Panc1 (cell line): ENCODE measurements around the gene TNIK.

ENCODE experiments used
- CTCF ChIP-seq: fragments of 450-650 bp; IDR thresholded peaks from 2 replicates; pipeline ENCODE4 v1.5.1; 2017; ENCODE audit warnings: mild to moderate bottlenecking
- POLR2AphosphoS5 ChIP-seq: IDR thresholded peaks from 2 replicates; pipeline ENCODE4 v1.6.1; 2012; ENCODE audit warnings: mild to moderate bottlenecking, low read depth, low read length, moderate library complexity
- SIN3A ChIP-seq: IDR thresholded peaks from 2 replicates; pipeline ENCODE4 v1.6.1; 2012; ENCODE audit warnings: low read depth, mild to moderate bottlenecking, low read length, moderate library complexity, borderline replicate concordance; ENCODE audit not compliant: insufficient read depth
- TCF7L2 ChIP-seq: IDR thresholded peaks from 2 replicates; pipeline ENCODE4 v1.6.1; 2011; ENCODE audit warnings: mild to moderate bottlenecking, low read depth, low read length, inconsistent platforms
- TF ChIP-seq, protein P1 (sequence below), 2 experiments: IDR thresholded peaks; 2 replicates each; pipeline ENCODE4 v1.6.1; 2011 to 2012; ENCODE audit warnings: low read depth in 2 of 2, control low read depth in 1 of 2, low read length in 1 of 2, mild to moderate bottlenecking in 1 of 2, moderate library complexity in 1 of 2; ENCODE audit not compliant: insufficient read depth in 1 of 2

GRCh38 chr3:171142985-171143384 lies 317.2 kb downstream of the TNIK start:
- TF ChIP-seq CTCF (no peak), TCF7L2 (no peak), POLR2AphosphoS5 (no peak), SIN3A (no peak)
- TF ChIP-seq, protein P1, sequence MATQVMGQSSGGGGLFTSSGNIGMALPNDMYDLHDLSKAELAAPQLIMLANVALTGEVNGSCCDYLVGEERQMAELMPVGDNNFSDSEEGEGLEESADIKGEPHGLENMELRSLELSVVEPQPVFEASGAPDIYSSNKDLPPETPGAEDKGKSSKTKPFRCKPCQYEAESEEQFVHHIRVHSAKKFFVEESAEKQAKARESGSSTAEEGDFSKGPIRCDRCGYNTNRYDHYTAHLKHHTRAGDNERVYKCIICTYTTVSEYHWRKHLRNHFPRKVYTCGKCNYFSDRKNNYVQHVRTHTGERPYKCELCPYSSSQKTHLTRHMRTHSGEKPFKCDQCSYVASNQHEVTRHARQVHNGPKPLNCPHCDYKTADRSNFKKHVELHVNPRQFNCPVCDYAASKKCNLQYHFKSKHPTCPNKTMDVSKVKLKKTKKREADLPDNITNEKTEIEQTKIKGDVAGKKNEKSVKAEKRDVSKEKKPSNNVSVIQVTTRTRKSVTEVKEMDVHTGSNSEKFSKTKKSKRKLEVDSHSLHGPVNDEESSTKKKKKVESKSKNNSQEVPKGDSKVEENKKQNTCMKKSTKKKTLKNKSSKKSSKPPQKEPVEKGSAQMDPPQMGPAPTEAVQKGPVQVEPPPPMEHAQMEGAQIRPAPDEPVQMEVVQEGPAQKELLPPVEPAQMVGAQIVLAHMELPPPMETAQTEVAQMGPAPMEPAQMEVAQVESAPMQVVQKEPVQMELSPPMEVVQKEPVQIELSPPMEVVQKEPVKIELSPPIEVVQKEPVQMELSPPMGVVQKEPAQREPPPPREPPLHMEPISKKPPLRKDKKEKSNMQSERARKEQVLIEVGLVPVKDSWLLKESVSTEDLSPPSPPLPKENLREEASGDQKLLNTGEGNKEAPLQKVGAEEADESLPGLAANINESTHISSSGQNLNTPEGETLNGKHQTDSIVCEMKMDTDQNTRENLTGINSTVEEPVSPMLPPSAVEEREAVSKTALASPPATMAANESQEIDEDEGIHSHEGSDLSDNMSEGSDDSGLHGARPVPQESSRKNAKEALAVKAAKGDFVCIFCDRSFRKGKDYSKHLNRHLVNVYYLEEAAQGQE (IDR thresholded peaks at IDR 0.05; ENCODE audit: insufficient read depth in 1 of 2, low read depth in 2 of 2, low read length in 1 of 2) = no peak
